Astrocyte of the spinal cord (primary cell): Measurements from ENCODE around the gene WWOX.

Experiments
- DNase-seq: peaks from one replicate; pipeline ENCODE4 v3.0.0; 2011; ENCODE audit warnings: low read depth, low spot score
- H3K4me3 ChIP-seq: 2 replicates; pipeline ENCODE4 v1.5.1; 2011; ENCODE audit warnings: low read depth, mild to moderate bottlenecking, low read length, moderate library complexity
- in situ Hi-C: cut with HindIII; loops from 2 replicates; pipeline ENCODE4 v1.10.0; 2017; ENCODE audit warnings: low sequenced_read_pairs
- TF ChIP-seq, protein P1 (sequence below): IDR thresholded peaks from 2 replicates; pipeline ENCODE4 v1.5.1; 2012; ENCODE audit warnings: low read depth, mild to moderate bottlenecking, low read length, inconsistent platforms

Gene WWOX

DNA sequence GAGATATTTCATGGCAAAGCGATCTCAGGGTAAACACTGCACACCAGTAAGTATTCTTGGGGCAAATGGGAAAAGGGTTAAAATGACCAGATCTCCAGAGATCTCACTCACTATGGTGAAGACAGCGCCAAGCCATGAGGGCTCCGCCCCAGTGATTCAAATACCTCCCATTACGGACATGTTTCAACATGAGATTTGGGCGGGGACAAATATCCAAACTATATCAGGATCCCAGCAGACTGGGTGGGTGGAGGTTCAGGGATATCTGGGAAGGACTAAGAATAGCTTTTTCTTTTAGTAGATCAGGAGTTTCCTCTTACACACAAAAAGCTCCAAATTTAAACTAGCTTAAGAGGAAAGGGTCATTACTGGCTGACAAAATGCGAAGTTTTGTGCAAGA is 181.7 kb downstream of the WWOX start:
- TF ChIP-seq, protein P1, sequence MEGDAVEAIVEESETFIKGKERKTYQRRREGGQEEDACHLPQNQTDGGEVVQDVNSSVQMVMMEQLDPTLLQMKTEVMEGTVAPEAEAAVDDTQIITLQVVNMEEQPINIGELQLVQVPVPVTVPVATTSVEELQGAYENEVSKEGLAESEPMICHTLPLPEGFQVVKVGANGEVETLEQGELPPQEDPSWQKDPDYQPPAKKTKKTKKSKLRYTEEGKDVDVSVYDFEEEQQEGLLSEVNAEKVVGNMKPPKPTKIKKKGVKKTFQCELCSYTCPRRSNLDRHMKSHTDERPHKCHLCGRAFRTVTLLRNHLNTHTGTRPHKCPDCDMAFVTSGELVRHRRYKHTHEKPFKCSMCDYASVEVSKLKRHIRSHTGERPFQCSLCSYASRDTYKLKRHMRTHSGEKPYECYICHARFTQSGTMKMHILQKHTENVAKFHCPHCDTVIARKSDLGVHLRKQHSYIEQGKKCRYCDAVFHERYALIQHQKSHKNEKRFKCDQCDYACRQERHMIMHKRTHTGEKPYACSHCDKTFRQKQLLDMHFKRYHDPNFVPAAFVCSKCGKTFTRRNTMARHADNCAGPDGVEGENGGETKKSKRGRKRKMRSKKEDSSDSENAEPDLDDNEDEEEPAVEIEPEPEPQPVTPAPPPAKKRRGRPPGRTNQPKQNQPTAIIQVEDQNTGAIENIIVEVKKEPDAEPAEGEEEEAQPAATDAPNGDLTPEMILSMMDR: no peak
- DNase-seq: no peak
- no peak overlapping the region for H3K4me3 ChIP-seq
- in situ Hi-C loops: no loop called here

DNA sequence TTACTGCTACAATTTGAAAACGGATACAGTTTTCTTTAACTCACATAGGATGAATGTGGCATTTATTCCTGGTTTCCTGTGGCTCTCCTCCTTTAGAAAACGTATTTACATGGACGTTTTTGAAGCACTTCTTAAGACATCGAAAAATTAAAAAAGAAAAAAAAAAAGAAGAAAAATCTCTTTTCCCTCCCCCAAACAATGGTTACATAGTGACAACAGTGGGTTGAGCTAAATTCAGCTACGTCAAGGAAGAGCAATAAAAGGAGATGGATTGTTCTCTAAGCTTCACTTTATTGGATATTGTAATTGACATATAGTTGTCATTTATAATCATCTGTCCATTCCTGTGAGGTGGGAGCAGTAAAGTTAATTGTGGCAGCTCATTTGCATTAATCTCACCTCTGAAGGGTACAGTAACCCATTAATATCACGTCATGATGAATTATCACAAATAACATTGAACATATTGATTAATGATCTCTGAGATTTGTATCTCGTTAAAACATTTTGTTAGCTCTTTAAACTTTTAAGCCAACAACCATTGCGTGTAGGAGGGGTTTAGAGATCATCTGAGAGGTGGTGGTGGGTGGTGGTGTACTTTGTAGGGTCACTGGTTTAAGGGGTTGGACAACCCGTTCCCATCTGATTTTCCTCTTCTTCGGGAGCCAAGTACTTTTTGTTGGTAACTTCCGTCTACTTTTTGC is 184.2 kb downstream of the WWOX start:
- in situ Hi-C loops: no loop called here
- no peak for DNase-seq
- no peak overlapping the region for H3K4me3 ChIP-seq
- TF ChIP-seq, protein P1: no peak

DNA sequence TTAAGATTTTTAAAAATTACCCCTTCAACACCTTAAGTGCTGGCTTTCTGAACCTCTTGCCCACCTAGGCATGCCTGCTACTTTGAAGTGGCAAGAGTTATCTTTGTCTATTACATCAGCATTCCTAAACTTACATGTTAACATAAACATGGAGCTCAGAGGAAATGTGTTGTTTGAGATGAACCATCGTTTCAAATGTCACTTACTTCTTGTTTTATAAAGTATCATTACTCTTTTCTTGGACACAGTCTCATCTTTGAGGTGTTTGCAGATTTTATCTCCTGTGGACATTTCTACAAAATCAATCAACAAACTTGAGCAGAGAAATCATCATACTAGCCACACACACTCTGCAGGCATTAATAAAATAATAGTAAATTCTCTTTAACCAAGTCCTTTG is 184.9 kb downstream of the WWOX start:
- TF ChIP-seq, protein P1: no peak
- H3K4me3 ChIP-seq: no peak overlapping the region
- no peak for DNase-seq
- in situ Hi-C loops: no loop called here

DNA sequence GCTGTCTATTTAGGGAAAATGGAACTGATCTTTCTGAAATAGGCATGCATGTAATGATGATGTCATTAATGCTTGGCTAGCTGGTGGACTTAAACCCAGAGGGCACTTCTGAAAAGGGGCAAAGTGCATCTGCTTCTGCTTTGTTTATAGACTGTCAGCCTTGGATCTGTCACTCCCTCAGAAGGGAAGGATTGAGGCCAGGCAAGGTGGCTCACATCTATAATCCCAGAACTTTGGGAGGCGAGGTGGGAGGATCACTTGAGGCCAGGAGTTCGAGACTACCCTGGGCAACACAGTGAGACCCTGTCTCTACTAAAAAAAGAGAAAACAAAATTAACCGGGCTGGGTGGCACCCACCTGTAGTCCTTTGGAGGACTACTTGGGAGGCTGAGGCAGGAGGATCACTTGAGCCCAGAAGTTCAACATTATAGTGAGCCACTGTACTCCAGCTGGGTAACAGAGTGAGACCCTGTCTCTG is 185.5 kb downstream of the WWOX start:
- H3K4me3 ChIP-seq: no peak overlapping the region
- in situ Hi-C loops: no loop called here
- no peak for DNase-seq
- TF ChIP-seq, protein P1: no peak

DNA sequence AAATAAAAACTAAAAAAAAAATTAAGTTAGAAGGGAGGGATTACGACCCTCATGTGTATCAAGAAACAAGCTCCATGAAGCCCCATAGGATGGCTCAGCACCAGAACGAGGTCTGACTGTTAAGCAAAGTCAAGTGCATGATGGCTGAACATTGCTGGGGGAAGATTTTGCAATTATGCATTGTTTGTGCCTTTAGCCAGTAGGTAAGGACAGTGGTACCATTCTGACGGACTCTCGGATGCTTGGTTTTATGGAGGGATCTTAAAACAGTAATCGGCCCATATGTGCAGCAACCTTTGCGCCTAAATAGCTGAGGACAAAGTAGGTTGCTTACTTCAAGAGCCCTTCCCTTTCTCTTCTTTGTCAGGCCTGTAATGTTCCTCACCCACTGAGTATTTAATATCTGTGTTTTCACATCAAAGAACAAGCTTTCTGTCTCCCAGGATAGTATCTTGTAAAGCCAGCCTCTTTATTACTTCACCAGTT is 186.0 kb downstream of the WWOX start:
- DNase-seq: no peak
- TF ChIP-seq, protein P1: no peak
- H3K4me3 ChIP-seq: no peak overlapping the region
- in situ Hi-C loops: no loop called here

DNA sequence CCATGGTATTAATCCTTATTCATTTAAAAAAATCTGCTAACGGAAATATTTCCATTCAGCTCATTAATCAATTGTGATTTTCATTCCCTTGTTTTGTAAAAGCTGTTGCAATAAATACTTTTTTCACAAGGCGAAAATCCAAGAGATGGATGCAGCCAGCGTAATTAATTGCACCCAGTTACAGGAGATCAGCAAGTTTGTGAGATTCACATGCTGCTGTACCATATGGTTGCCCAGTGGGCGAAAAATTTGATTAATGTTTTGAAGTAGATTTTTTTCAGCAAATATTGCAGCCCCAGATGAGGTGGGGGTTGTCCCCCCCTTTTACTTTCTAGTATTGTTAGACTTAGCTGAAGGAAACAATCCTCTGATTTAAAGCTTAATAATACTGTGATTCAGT is 186.6 kb downstream of the WWOX start:
- no peak overlapping the region for H3K4me3 ChIP-seq
- in situ Hi-C loops: no loop called here
- TF ChIP-seq, protein P1: no peak
- no peak for DNase-seq
